ENCODE results near the gene NTRK3. TPM values are rescaled to one million over a fixed set of nuclear protein-coding genes. Genes with fewer than 3 reads are reported as not detected.

NTRK3 gene
- total RNA-seq, 6 donors from 2014 or later: 1.4 to 11.5 (median 2.4) TPM

DNA sequence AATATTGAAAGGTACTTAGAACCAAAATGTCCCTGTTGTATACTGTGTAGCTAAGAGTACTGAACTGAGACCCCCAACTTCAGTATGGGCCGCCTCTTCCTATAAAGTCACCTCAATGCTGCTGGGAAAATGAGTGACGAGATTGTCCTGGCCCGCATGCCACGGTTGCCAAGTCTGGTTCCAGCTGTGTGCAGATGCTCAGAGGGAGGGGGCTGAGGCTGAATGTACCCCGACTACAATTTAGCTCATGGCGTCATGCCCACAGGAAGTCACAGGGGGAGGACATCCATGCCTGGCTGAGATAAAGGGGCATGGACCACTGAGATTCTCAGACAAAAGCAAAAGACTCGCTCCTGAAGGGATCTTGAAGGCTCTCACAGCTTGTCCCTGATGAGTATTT is 271.1 kb downstream of the NTRK3 start:
- WGBS, 2 donors: 71 to 74% methylated on average over 2 to 7 of the region's 7 CpGs
- no peak overlapping the region for H3K27ac ChIP-seq
- H3K27me3 ChIP-seq: no peaks in the 10 kb centered on the region
- H3K9me3 ChIP-seq: no peaks in the 10 kb centered on the region
- no peak for ATAC-seq (ENCODE audit: low FRiP score in 2 of 2)
- no peak for DNase-seq
- H3K4me1 ChIP-seq: no peaks in the 10 kb centered on the region
- TF ChIP-seq POLR2AphosphoS5 (IDR thresholded peaks at IDR 0.05): no peak
- H3K36me3 ChIP-seq: no peaks in the 10 kb centered on the region
- H3K4me3 ChIP-seq: no peak overlapping the region

GRCh38 chr15:87981969-87982368 is 274.6 kb downstream of the NTRK3 start:
- WGBS, 2 donors: 78 to 92% methylated on average over 6 of the region's 6 CpGs
- no peaks in the 10 kb centered on the region for H3K27me3 ChIP-seq
- H3K4me3 ChIP-seq: no peak overlapping the region
- no peaks in the 10 kb centered on the region for H3K4me1 ChIP-seq
- no peak for ATAC-seq (ENCODE audit: low FRiP score in 2 of 2)
- TF ChIP-seq CTCF (IDR thresholded peaks at IDR 0.05) (no peak), POLR2AphosphoS5 (IDR thresholded peaks at IDR 0.05) (no peak), EP300 (IDR thresholded peaks at IDR 0.05) (no peak), POLR2A (IDR thresholded peaks at IDR 0.05) (no peak)
- H3K27ac ChIP-seq: no peak overlapping the region
- no peak for DNase-seq
- H3K36me3 ChIP-seq: no peaks in the 10 kb centered on the region
- H3K9me3 ChIP-seq: no peaks in the 10 kb centered on the region

GRCh38 chr15:87977907-87978306 is 278.6 kb downstream of the NTRK3 start:
- no peaks in the 10 kb centered on the region for H3K27me3 ChIP-seq
- H3K4me1 ChIP-seq: no peaks in the 10 kb centered on the region
- 84 to 89% methylated on average over 3 of the region's 3 CpGs for WGBS, 2 donors
- no peaks in the 10 kb centered on the region for H3K36me3 ChIP-seq
- no peaks in the 10 kb centered on the region for H3K9me3 ChIP-seq
- no peak for DNase-seq
- H3K4me3 ChIP-seq: no peak overlapping the region
- H3K27ac ChIP-seq: no peak overlapping the region
- TF ChIP-seq EP300 (IDR thresholded peaks at IDR 0.05): no peak
- no peak for TF ChIP-seq POLR2A (IDR thresholded peaks at IDR 0.05)
- TF ChIP-seq CTCF (IDR thresholded peaks at IDR 0.05): no peak
- TF ChIP-seq POLR2AphosphoS5 (IDR thresholded peaks at IDR 0.05): no peak
- ATAC-seq (ENCODE audit: low FRiP score in 2 of 2): no peak

GRCh38 chr15:87976552-87976951 is 280.0 kb downstream of the NTRK3 start:
- 76 to 88% methylated on average over 2 to 3 of the region's 3 CpGs for WGBS, 2 donors
- Histone ChIP-seq H3K36me3 (no peaks in the 10 kb centered on the region), H3K4me3 (no peak overlapping the region), H3K9me3 (no peaks in the 10 kb centered on the region), H3K4me1 (no peaks in the 10 kb centered on the region), H3K27me3 (no peaks in the 10 kb centered on the region), H3K27ac (no peak overlapping the region)
- DNase-seq (no peak), ATAC-seq (ENCODE audit: low FRiP score in 2 of 2) (no peak)
- TF ChIP-seq POLR2A (IDR thresholded peaks at IDR 0.05) (no peak), EP300 (IDR thresholded peaks at IDR 0.05) (no peak), CTCF (IDR thresholded peaks at IDR 0.05) (no peak), POLR2AphosphoS5 (IDR thresholded peaks at IDR 0.05) (no peak)

GRCh38 chr15:87973501-87974215 is 282.9 kb downstream of the NTRK3 start:
- WGBS, 2 donors: 64 to 81% methylated on average over 13 of the region's 13 CpGs
- Histone ChIP-seq H3K27me3 (no peaks in the 10 kb centered on the region), H3K36me3 (no peaks in the 10 kb centered on the region), H3K27ac (no peak overlapping the region), H3K4me1 (no peaks in the 10 kb centered on the region), H3K9me3 (no peaks in the 10 kb centered on the region), H3K4me3 (no peak overlapping the region)
- TF ChIP-seq EP300 (IDR thresholded peaks at IDR 0.05) (no peak), POLR2A (IDR thresholded peaks at IDR 0.05) (no peak), CTCF (IDR thresholded peaks at IDR 0.05) (no peak), POLR2AphosphoS5 (IDR thresholded peaks at IDR 0.05) (no peak)
- DNase-seq (peak in 1 of 2 donors; percentile 6), ATAC-seq (ENCODE audit: low FRiP score in 2 of 2) (no peak)

All from upper lobe of left lung (tissue), 6 donors.